HEK293 (cell line): ENCODE measurements around the gene NAXE.
"Not testable (repeated sequence)": the region's sequence is repeated elsewhere in the genome, so short reads cannot be mapped to it uniquely, and the experiment has no call there.

Source experiments
- CTCF ChIA-PET: fragments of 350-600 bp; formaldehyde crosslinking; extraction: SDS; loops from one replicate; lab custom pipeline; 2021; ENCODE audit warnings: antibody characterized with exemption; lab: Yijun Ruan, JAX
- POLR2A ChIA-PET: fragments of 300-600 bp; formaldehyde crosslinking; extraction: SDS; loops from one replicate; lab custom pipeline; 2020; ENCODE audit warnings: antibody characterized with exemption, inconsistent platforms; lab: Yijun Ruan, JAX
- H3K27ac ChIP-seq: fragments of 200-500 bp; sonication (Bioruptor generic); 2 replicates; pipeline ENCODE4 v1.5.1; 2014; ENCODE audit warnings: low read depth, low read length, control low read depth, inconsistent platforms; ENCODE audit errors: extremely low read depth
- H3K36me3 ChIP-seq, 2 experiments: fragments of 200-500 bp in 1 of 2; sonication (Bioruptor generic) in 1 of 2; 1 replicate in 1 of 2; 2 replicates in 1 of 2; pipeline ENCODE4 v1.5.1; 2014 to 2017; ENCODE audit warnings: inconsistent platforms in 2 of 2, low read length in 2 of 2; ENCODE audit not compliant: control insufficient read depth in 2 of 2, insufficient read depth in 1 of 2
- H3K4me1 ChIP-seq: fragments of 200-500 bp; sonication (Bioruptor generic); 2 replicates; pipeline ENCODE4 v1.5.1; 2014; ENCODE audit warnings: mild to moderate bottlenecking, low read length, inconsistent platforms; ENCODE audit not compliant: control insufficient read depth, insufficient read depth
- H3K4me3 ChIP-seq: 2 replicates; pipeline ENCODE4 v1.5.1; 2011; ENCODE audit warnings: low read depth, mild to moderate bottlenecking, control low read depth, low read length, moderate library complexity
- H3K9me3 ChIP-seq: fragments of 200-500 bp; sonication (Bioruptor generic); 2 replicates; pipeline ENCODE4 v1.5.1; 2014; ENCODE audit warnings: low read depth, low read length, inconsistent platforms; ENCODE audit not compliant: control insufficient read depth, insufficient read depth
- ZFP3 ChIP-seq: fragments of 450-650 bp; formaldehyde crosslinking; IDR thresholded peaks from 2 replicates; pipeline ENCODE4 v1.5.1; 2016; ENCODE audit warnings: low read depth, missing biosample characterization, missing genetic modification characterization
- ZNF114 ChIP-seq: fragments of 450-650 bp; formaldehyde crosslinking; IDR thresholded peaks from 2 replicates; pipeline ENCODE4 v1.5.0; 2017; ENCODE audit warnings: missing biosample characterization, missing genetic modification characterization
- ZNF133 ChIP-seq: fragments of 450-650 bp; formaldehyde crosslinking; IDR thresholded peaks from 2 replicates; pipeline ENCODE4 v1.5.1; 2016; ENCODE audit warnings: missing biosample characterization, missing genetic modification characterization
- ZNF175 ChIP-seq: fragments of 450-650 bp; formaldehyde crosslinking; IDR thresholded peaks from 2 replicates; pipeline ENCODE4 v1.5.1; 2016; ENCODE audit warnings: missing biosample characterization, missing genetic modification characterization
- ZNF324 ChIP-seq: fragments of 450-650 bp; formaldehyde crosslinking; IDR thresholded peaks from 2 replicates; pipeline ENCODE4 v1.5.1; 2016; ENCODE audit warnings: missing biosample characterization, missing genetic modification characterization
- ZNF350 ChIP-seq: fragments of 450-650 bp; formaldehyde crosslinking; IDR thresholded peaks from 2 replicates; pipeline ENCODE4 v1.5.0; 2017; ENCODE audit warnings: missing biosample characterization, mild to moderate bottlenecking, missing genetic modification characterization
- ZNF391 ChIP-seq: fragments of 450-650 bp; formaldehyde crosslinking; IDR thresholded peaks from 2 replicates; pipeline ENCODE4 v1.5.1; 2016; ENCODE audit warnings: low read depth, missing biosample characterization, missing genetic modification characterization, borderline replicate concordance
- ZNF394 ChIP-seq: fragments of 450-650 bp; formaldehyde crosslinking; IDR thresholded peaks from 2 replicates; pipeline ENCODE4 v1.5.1; 2016; ENCODE audit warnings: missing biosample characterization, missing genetic modification characterization, mild to moderate bottlenecking, moderate library complexity, borderline replicate concordance
- ZSCAN23 ChIP-seq: fragments of 450-650 bp; formaldehyde crosslinking; IDR thresholded peaks from 2 replicates; pipeline ENCODE4 v1.5.1; 2016; ENCODE audit warnings: missing biosample characterization, missing genetic modification characterization
- TF ChIP-seq, protein P1 (sequence below): fragments of 450-650 bp; formaldehyde crosslinking; IDR thresholded peaks from 2 replicates; pipeline ENCODE4 v1.5.1; 2016; ENCODE audit warnings: missing biosample characterization, missing genetic modification characterization
- TF ChIP-seq, protein P2 (sequence below): fragments of 450-650 bp; formaldehyde crosslinking; IDR thresholded peaks from 2 replicates; pipeline ENCODE4 v1.5.1; 2016; ENCODE audit warnings: missing biosample characterization, missing genetic modification characterization
- TF ChIP-seq, protein P3 (sequence below): fragments of 450-650 bp; formaldehyde crosslinking; IDR thresholded peaks from 2 replicates; pipeline ENCODE4 v1.5.1; 2016; ENCODE audit warnings: missing biosample characterization, missing genetic modification characterization
- TF ChIP-seq, protein P4 (sequence below): fragments of 450-650 bp; formaldehyde crosslinking; IDR thresholded peaks from 2 replicates; pipeline ENCODE4 v1.5.1; 2017; ENCODE audit warnings: missing biosample characterization, mild to moderate bottlenecking, missing genetic modification characterization, moderate library complexity
- TF ChIP-seq, protein P5 (sequence below): fragments of 450-650 bp; formaldehyde crosslinking; IDR thresholded peaks from 2 replicates; pipeline ENCODE4 v1.5.1; 2016; ENCODE audit warnings: missing biosample characterization, missing genetic modification characterization
- TF ChIP-seq, protein P6 (sequence below): fragments of 450-650 bp; IDR thresholded peaks from 2 replicates; pipeline ENCODE4 v1.5.1; 2018; ENCODE audit warnings: missing biosample characterization, mild to moderate bottlenecking, missing genetic modification characterization
- TF ChIP-seq, protein P7 (sequence below): fragments of 450-650 bp; formaldehyde crosslinking; IDR thresholded peaks from 2 replicates; pipeline ENCODE4 v1.5.1; 2017; ENCODE audit warnings: missing biosample characterization, missing genetic modification characterization
- TF ChIP-seq, protein P8 (sequence below): fragments of 450-650 bp; formaldehyde crosslinking; IDR thresholded peaks from 2 replicates; pipeline ENCODE4 v1.5.1; 2016; ENCODE audit warnings: missing biosample characterization, missing genetic modification characterization

Gene NAXE

DNA sequence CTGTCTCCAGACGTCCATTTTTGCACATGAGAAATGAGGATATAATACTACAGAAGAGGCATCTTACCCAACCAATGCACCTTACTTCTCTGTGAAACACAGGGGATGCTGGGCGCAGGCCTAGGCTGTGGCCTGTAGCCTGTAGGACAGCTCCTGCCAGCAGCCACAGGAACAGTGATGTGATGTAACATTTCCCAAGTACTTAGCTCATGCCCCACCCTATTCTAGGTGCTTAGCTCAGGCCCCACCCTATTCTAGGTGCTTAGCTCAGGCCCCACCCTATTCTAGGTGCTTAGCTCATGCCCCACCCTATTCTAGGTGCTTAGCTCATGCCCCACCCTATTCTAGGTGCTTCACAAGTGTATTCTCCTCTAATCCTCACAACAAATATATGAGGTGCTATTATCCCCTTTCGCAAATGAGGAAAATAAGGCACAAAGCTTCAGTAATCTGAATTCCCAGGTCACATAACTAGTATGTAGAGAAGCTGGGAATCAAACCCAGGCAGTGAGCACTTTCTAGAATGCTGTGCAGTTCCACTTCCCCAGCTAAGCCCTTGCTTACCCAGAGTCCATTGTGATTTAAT, 4.6 kb upstream of the NAXE start (continued):
- TF ChIP-seq, protein P1, sequence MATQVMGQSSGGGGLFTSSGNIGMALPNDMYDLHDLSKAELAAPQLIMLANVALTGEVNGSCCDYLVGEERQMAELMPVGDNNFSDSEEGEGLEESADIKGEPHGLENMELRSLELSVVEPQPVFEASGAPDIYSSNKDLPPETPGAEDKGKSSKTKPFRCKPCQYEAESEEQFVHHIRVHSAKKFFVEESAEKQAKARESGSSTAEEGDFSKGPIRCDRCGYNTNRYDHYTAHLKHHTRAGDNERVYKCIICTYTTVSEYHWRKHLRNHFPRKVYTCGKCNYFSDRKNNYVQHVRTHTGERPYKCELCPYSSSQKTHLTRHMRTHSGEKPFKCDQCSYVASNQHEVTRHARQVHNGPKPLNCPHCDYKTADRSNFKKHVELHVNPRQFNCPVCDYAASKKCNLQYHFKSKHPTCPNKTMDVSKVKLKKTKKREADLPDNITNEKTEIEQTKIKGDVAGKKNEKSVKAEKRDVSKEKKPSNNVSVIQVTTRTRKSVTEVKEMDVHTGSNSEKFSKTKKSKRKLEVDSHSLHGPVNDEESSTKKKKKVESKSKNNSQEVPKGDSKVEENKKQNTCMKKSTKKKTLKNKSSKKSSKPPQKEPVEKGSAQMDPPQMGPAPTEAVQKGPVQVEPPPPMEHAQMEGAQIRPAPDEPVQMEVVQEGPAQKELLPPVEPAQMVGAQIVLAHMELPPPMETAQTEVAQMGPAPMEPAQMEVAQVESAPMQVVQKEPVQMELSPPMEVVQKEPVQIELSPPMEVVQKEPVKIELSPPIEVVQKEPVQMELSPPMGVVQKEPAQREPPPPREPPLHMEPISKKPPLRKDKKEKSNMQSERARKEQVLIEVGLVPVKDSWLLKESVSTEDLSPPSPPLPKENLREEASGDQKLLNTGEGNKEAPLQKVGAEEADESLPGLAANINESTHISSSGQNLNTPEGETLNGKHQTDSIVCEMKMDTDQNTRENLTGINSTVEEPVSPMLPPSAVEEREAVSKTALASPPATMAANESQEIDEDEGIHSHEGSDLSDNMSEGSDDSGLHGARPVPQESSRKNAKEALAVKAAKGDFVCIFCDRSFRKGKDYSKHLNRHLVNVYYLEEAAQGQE (tag by site-specific recombination): no peak
- TF ChIP-seq ZNF394 (tag by site-specific recombination) (no peak), ZNF114 (no peak), ZSCAN23 (no peak), ZFP3 (no peak), ZNF391 (no peak)
- TF ChIP-seq, protein P2, sequence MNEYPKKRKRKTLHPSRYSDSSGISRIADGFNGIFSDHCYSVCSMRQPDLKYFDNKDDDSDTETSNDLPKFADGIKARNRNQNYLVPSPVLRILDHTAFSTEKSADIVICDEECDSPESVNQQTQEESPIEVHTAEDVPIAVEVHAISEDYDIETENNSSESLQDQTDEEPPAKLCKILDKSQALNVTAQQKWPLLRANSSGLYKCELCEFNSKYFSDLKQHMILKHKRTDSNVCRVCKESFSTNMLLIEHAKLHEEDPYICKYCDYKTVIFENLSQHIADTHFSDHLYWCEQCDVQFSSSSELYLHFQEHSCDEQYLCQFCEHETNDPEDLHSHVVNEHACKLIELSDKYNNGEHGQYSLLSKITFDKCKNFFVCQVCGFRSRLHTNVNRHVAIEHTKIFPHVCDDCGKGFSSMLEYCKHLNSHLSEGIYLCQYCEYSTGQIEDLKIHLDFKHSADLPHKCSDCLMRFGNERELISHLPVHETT (tag by site-specific recombination): no peak
- TF ChIP-seq, protein P3, sequence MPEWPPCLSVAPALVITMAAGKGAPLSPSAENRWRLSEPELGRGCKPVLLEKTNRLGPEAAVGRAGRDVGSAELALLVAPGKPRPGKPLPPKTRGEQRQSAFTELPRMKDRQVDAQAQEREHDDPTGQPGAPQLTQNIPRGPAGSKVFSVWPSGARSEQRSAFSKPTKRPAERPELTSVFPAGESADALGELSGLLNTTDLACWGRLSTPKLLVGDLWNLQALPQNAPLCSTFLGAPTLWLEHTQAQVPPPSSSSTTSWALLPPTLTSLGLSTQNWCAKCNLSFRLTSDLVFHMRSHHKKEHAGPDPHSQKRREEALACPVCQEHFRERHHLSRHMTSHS: no peak
- TF ChIP-seq, protein P4, sequence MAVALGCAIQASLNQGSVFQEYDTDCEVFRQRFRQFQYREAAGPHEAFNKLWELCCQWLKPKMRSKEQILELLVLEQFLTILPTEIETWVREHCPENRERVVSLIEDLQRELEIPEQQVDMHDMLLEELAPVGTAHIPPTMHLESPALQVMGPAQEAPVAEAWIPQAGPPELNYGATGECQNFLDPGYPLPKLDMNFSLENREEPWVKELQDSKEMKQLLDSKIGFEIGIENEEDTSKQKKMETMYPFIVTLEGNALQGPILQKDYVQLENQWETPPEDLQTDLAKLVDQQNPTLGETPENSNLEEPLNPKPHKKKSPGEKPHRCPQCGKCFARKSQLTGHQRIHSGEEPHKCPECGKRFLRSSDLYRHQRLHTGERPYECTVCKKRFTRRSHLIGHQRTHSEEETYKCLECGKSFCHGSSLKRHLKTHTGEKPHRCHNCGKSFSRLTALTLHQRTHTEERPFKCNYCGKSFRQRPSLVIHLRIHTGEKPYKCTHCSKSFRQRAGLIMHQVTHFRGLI (tag by site-specific recombination): no peak

DNA sequence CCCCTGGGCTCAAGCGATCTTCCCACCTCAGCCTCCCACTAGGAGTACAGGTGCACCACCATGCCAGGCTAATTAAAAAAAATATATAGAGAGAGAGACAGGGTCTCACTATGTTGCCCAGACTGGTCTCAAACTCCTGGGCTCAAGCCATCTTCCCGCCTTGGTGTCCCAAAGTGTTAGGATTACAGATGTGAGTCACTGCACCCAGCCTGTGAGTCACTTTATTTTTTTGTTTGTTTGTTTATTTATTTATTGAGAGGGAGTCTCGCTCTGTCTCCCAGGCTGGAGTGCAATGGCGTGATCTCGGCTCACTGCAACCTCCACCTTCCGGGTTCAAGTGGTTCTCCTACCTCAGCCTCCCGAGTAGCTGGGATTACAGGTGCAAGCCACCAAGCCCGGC, 3.6 kb upstream of the NAXE start:
- H3K27ac ChIP-seq, POLR2A ChIA-PET, H3K9me3 ChIP-seq, H3K4me1 ChIP-seq, H3K36me3 ChIP-seq, H3K4me3 ChIP-seq: not testable (repeated sequence)
- TF ChIP-seq, protein P5, sequence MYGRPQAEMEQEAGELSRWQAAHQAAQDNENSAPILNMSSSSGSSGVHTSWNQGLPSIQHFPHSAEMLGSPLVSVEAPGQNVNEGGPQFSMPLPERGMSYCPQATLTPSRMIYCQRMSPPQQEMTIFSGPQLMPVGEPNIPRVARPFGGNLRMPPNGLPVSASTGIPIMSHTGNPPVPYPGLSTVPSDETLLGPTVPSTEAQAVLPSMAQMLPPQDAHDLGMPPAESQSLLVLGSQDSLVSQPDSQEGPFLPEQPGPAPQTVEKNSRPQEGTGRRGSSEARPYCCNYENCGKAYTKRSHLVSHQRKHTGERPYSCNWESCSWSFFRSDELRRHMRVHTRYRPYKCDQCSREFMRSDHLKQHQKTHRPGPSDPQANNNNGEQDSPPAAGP (tag by site-specific recombination): 0 out of 2 replicates have a peak, but pooled peaks have one; percentile 22
- CTCF ChIA-PET: interaction anchor here (0.5 to 3.3 kb wide), 4 partner anchors 14 to 21 kb away, joined by 4 to 18 read pairs (median 6); partner anchors contain the start of gene GPATCH4

DNA sequence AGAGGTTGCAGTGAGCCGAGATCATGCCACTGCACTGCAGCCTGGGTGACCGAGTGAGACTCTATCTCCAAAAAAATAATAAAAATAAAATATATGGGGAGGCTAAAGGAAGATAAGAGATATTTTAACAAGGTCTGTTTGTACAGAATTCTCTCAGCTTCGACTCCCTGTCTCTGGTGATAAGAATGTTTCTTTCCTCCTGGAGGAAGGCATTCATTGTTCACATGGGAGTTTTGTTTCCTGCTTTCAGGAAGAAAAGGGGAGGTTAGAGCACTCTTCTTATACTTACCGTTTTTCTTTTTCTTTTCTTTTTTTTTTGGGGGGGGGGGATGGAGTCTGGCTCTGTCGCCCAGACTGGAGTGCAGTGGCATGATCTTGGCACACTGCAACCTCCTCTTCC, 2.0 kb upstream of the NAXE start:
- no peaks in the 10 kb centered on the region for H3K4me1 ChIP-seq
- H3K36me3 ChIP-seq: peaks cover 0 to 22% of the 10 kb centered on the region in 2 experiments; a peak in 1 of 3 replicates
- POLR2A ChIA-PET: no interaction called here
- no peaks in the 10 kb centered on the region for H3K9me3 ChIP-seq
- CTCF ChIA-PET: interaction anchor here (0.8 to 1.7 kb wide), 4 partner anchors 14 to 1326 kb away, joined by 3 to 6 read pairs (median 4); no protein-coding TSS in a partner anchor
- H3K4me3 ChIP-seq: no peak overlapping the region
- no peak overlapping the region for H3K27ac ChIP-seq
- no peak for TF ChIP-seq ZNF175
- TF ChIP-seq ZNF324 (tag by site-specific recombination): no peak
- TF ChIP-seq ZNF133 (tag by site-specific recombination): no peak
- TF ChIP-seq, protein P6, sequence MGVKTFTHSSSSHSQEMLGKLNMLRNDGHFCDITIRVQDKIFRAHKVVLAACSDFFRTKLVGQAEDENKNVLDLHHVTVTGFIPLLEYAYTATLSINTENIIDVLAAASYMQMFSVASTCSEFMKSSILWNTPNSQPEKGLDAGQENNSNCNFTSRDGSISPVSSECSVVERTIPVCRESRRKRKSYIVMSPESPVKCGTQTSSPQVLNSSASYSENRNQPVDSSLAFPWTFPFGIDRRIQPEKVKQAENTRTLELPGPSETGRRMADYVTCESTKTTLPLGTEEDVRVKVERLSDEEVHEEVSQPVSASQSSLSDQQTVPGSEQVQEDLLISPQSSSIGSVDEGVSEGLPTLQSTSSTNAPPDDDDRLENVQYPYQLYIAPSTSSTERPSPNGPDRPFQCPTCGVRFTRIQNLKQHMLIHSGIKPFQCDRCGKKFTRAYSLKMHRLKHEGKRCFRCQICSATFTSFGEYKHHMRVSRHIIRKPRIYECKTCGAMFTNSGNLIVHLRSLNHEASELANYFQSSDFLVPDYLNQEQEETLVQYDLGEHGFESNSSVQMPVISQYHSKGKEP (tag by site-specific recombination): no peak
- TF ChIP-seq ZNF350: no peak
- TF ChIP-seq, protein P7, sequence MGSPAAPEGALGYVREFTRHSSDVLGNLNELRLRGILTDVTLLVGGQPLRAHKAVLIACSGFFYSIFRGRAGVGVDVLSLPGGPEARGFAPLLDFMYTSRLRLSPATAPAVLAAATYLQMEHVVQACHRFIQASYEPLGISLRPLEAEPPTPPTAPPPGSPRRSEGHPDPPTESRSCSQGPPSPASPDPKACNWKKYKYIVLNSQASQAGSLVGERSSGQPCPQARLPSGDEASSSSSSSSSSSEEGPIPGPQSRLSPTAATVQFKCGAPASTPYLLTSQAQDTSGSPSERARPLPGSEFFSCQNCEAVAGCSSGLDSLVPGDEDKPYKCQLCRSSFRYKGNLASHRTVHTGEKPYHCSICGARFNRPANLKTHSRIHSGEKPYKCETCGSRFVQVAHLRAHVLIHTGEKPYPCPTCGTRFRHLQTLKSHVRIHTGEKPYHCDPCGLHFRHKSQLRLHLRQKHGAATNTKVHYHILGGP (tag by site-specific recombination): no peak
- TF ChIP-seq, protein P8, sequence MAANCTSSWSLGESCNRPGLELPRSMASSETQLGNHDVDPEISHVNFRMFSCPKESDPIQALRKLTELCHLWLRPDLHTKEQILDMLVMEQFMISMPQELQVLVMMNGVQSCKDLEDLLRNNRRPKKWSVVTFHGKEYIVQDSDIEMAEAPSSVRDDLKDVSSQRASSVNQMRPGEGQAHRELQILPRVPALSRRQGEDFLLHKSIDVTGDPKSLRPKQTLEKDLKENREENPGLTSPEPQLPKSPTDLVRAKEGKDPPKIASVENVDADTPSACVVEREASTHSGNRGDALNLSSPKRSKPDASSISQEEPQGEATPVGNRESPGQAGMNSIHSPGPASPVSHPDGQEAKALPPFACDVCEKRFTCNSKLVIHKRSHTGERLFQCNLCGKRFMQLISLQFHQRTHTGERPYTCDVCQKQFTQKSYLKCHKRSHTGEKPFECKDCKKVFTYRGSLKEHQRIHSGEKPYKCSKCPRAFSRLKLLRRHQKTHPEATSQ: no peak
